BJ (cell line): Measurements from ENCODE around the gene YBEY. TPM values are rescaled to one million over a fixed set of nuclear protein-coding genes. Genes with fewer than 3 reads are reported as not detected.

Experiments used
- CTCF ChIA-PET: fragments of 350-600 bp; formaldehyde crosslinking; extraction: SDS; loops from one replicate; lab custom pipeline; 2021; ENCODE audit warnings: antibody characterized with exemption, inconsistent platforms; lab: Yijun Ruan, JAX
- POLR2A ChIA-PET: fragments of 300-600 bp; sonication (Branson Sonifier 250); formaldehyde crosslinking; extraction: SDS; loops from one replicate; lab custom pipeline; 2021; ENCODE audit warnings: antibody characterized with exemption; lab: Charles Lee
- DNase-seq: peaks from one replicate; pipeline ENCODE4 v3.0.0-alpha.2; 2011; ENCODE audit warnings: low read depth
- H3K27me3 ChIP-seq: 2 replicates; pipeline ENCODE4 v1.6.0; 2011; ENCODE audit warnings: low read length; ENCODE audit not compliant: control insufficient read depth, insufficient read depth
- H3K36me3 ChIP-seq: 2 replicates; pipeline ENCODE4 v1.5.1; 2011; ENCODE audit warnings: low read length; ENCODE audit not compliant: control insufficient read depth, insufficient read depth
- H3K4me3 ChIP-seq: 2 replicates; pipeline ENCODE4 v1.5.1; 2011; ENCODE audit warnings: low read depth, mild to moderate bottlenecking, control low read depth, low read length
- CTCF ChIP-seq: IDR thresholded peaks from 2 replicates; pipeline ENCODE4 v1.5.1; 2011; ENCODE audit warnings: low read depth, mild to moderate bottlenecking, control low read depth, inconsistent platforms, low read length, moderate library complexity; ENCODE audit not compliant: insufficient read depth
- polyA plus RNA-seq: library from polyadenylated mRNA; depleted of rRNA; stranded (reverse); fragments of >200 nt; gene quantifications from 2 replicates; pipeline ENCODE4 v1.2.3, GENCODE V29; 2011

Gene YBEY
- polyA plus RNA-seq, 1 experiment, result 15.8 TPM

GRCh38 chr21:46254208-46254975 is 31.8 kb upstream of the YBEY start:
- H3K27me3 ChIP-seq, result no peaks in the 10 kb centered on the region
- no peak for TF ChIP-seq CTCF
- H3K36me3 ChIP-seq, result peaks cover 42% of the 10 kb centered on the region
- no peak for DNase-seq
- H3K4me3 ChIP-seq, result no peak overlapping the region
- ChIA-PET CTCF (interaction anchor here (0.7 to 1.2 kb wide), 2 partner anchors 9 to 111 kb away, joined by 4 read pairs; no protein-coding TSS in a partner anchor), POLR2A (no interaction called here)

- DNase-seq, result no peak
- no peaks in the 10 kb centered on the region for H3K27me3 ChIP-seq
- TF ChIP-seq CTCF, result no peak
- CTCF ChIA-PET, result interaction anchor here (0.7 kb wide), 1 partner anchor 112 kb away, joined by 4 read pairs; no protein-coding TSS in a partner anchor
- H3K36me3 ChIP-seq, result peaks cover 39% of the 10 kb centered on the region
- POLR2A ChIA-PET, result no interaction called here
- no peak overlapping the region for H3K4me3 ChIP-seq
Measured at GRCh38 chr21:46255166-46255565, 31.0 kb upstream of the YBEY start.

GRCh38 chr21:46255758-46256337 is 30.3 kb upstream of the YBEY start:
- DNase-seq, result no peak
- no peaks in the 10 kb centered on the region for H3K27me3 ChIP-seq
- TF ChIP-seq CTCF, result no peak
- POLR2A ChIA-PET, result interaction anchor here (0.6 kb wide), 1 partner anchor 20 kb away, joined by 4 read pairs; no protein-coding TSS in a partner anchor
- CTCF ChIA-PET, result no interaction called here
- peaks cover 42% of the 10 kb centered on the region for H3K36me3 ChIP-seq
- no peak overlapping the region for H3K4me3 ChIP-seq

- DNase-seq, result no peak
- ChIA-PET POLR2A (no interaction called here), CTCF (no interaction called here)
- Histone ChIP-seq H3K27me3 (no peaks in the 10 kb centered on the region), H3K36me3 (peaks cover 45% of the 10 kb centered on the region), H3K4me3 (no peak overlapping the region)
- no peak for TF ChIP-seq CTCF
Measured at GRCh38 chr21:46256501-46256994, 29.6 kb upstream of the YBEY start.

- H3K36me3 ChIP-seq, result peaks cover 43% of the 10 kb centered on the region
- DNase-seq, result no peak
- no peak for TF ChIP-seq CTCF
- POLR2A ChIA-PET, result no interaction called here
- no peak overlapping the region for H3K4me3 ChIP-seq
- H3K27me3 ChIP-seq, result no peaks in the 10 kb centered on the region
- CTCF ChIA-PET, result no interaction called here
Measured at GRCh38 chr21:46264046-46264689, 22.0 kb upstream of the YBEY start.
